NB4 (cell line): ENCODE results near the gene CTSD.

Experiments
- DNase-seq: peaks from one replicate; pipeline ENCODE4 v3.0.0; 2010; ENCODE audit warnings: low read depth
- H3K4me3 ChIP-seq: one replicate; pipeline ENCODE4 v1.5.1; 2011; ENCODE audit warnings: mild to moderate bottlenecking, low read depth, low read length, moderate library complexity
- MAX ChIP-seq: IDR thresholded peaks from 2 replicates; pipeline ENCODE4 v1.6.1; 2011; ENCODE audit warnings: low read depth, low read length
- MYC ChIP-seq: IDR thresholded peaks from 2 replicates; pipeline ENCODE4 v1.6.1; 2011; ENCODE audit warnings: low read depth, low read length
- POLR2A ChIP-seq: IDR thresholded peaks from 2 replicates; pipeline ENCODE4 v1.6.1; 2011; ENCODE audit warnings: mild to moderate bottlenecking; ENCODE audit not compliant: insufficient read length; ENCODE audit errors: extremely low read depth
- TF ChIP-seq, protein P1 (sequence below): IDR thresholded peaks from one replicate; pipeline ENCODE4 v1.5.1; 2012; ENCODE audit warnings: low read depth, low read length

The CTSD gene

DNA sequence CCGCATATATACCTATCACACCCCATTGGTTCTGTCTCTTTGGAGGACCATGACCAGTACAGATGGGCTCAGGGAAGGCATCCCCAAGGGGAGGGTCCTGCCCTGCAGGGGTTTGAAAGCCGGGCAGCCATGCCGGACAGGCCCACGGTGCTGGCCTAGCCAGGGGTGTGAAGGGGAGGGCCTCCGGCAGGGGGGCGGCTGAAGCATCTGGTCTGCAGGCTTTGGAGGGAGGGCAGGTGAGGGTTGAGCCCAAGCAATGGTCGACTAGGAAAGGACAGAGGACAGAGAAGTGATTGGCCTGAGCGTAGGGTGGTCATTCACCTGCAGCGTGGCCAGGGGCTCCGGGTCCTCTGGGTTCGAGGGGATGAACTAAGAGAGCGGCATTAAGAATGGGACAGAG, 11.2 kb upstream of the CTSD start:
- no peak for TF ChIP-seq MAX
- TF ChIP-seq MYC = no peak
- TF ChIP-seq POLR2A = no peak
- TF ChIP-seq, protein P1, sequence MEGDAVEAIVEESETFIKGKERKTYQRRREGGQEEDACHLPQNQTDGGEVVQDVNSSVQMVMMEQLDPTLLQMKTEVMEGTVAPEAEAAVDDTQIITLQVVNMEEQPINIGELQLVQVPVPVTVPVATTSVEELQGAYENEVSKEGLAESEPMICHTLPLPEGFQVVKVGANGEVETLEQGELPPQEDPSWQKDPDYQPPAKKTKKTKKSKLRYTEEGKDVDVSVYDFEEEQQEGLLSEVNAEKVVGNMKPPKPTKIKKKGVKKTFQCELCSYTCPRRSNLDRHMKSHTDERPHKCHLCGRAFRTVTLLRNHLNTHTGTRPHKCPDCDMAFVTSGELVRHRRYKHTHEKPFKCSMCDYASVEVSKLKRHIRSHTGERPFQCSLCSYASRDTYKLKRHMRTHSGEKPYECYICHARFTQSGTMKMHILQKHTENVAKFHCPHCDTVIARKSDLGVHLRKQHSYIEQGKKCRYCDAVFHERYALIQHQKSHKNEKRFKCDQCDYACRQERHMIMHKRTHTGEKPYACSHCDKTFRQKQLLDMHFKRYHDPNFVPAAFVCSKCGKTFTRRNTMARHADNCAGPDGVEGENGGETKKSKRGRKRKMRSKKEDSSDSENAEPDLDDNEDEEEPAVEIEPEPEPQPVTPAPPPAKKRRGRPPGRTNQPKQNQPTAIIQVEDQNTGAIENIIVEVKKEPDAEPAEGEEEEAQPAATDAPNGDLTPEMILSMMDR = no peak
- no peak overlapping the region for H3K4me3 ChIP-seq
- no peak for DNase-seq

- no peak overlapping the region for H3K4me3 ChIP-seq
- TF ChIP-seq MAX (no peak), MYC (no peak), POLR2A (no peak)
- TF ChIP-seq, protein P1 = no peak
- DNase-seq = no peak
These were observed 10.3 kb upstream of the CTSD start for GRCh38 chr11:1773994-1774550.

DNA sequence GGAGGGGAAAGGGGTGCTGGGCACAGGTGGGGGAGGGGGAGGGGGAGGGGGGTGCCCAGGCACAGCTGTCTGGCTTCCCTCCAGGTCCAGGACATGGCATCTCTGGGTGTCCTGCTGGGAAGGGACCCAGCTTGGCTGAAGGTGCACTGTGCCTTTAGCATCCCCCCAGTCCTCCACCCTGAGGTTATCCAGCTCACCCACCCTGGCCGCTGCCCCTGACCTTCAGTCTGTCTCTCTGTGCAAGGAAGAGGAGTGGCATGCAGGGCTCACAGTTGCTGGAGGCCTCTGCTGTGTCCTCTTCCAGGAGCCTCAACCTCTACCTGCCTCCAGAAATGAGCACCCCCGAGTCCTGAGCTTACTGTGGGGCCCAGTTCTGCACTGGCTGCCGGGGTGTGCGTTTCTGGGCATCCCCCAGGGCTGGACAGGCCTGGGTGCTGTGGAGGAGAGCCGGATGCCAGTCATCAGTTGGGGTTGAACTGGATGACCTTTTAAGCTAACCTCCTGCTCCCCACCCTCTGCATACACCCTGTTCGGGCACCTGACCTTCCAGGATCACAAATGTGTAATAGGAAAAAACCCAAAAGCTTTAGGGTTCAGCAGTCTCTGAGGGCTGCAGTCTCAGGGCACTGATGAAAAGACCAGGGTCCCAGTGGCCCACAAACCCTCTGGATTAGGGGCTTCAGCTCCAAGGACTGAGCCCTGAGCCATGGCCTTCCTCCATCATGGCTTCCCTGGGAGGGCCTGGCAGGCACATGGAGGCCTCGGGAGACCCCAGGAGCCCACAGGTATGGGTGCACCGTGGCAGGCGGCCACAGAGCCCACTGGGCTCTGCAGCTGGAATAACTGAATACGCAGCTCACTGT, 9.6 kb upstream of the CTSD start:
- TF ChIP-seq MYC (no peak), MAX (no peak), POLR2A (no peak)
- TF ChIP-seq, protein P1 = no peak
- DNase-seq = no peak
- no peak overlapping the region for H3K4me3 ChIP-seq

DNA sequence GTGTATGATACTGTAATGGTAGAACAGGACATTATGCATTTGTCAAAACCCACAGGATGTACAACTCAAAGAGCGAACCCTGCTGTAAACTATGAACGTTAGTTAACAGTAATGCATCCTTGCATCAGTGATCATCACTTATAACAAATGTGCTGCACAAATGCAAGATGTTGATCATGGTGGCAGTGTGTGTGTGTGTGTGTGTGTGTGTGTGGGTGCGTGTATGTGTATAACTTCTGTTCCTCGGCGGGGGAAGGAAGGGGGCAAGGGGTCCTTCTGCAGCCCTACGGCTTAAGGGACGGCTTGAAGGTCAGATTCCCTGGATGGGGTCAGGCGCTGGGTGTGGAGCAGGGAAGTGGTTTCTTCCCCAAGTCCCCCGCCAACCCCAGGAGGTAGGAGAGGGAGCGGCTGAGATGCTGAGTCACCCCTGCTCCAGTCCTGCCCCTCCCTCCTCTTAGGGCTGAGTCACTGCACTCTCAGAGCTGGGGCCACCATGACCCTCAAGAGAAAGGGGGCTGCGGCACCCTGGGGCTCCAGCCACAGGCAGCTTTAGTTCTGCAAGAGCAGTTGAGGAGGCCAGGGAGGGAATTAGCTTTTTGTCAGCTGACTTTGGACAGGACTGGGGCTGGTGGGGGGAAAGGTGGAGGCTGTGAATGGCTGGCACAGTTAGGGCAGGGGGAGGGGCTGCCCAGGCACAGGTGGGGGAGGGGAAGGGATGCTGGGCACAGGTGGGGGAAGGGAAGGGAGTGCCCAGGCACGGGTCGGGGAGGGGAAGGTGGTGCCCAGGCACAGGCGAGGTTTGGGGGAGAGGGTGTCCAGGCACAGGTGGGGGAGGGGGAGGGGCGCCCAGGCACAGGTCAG, 8.8 kb upstream of the CTSD start:
- peak overlapping the region; percentile 14 for H3K4me3 ChIP-seq
- TF ChIP-seq POLR2A (no peak), MAX (peak; percentile 7; the same call in 1 of the 2 replicates)
- peak; percentile 98 for DNase-seq

DNA sequence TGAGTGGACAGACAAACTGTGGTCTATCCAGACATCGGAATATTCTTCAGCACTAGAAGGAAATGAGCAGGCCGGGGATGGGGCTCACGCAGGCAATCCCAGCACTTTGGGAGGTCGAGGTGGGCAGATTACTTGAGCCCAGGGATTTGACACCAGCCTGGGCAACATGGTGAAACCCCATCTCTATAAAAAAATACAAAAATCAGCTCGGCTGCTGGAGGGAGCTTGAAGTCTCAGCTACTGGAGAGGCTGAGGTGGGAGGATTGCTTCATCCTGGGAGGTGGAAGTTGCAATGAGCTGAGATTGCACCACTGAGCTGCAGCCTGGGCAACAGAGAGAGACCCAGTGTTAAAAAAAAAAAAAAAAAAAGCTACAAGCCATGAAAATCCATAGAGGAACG, 8.0 kb upstream of the CTSD start:
- peak; percentile 89 for DNase-seq
- peak overlapping the region; percentile 22 for H3K4me3 ChIP-seq
- no peak for TF ChIP-seq MAX
- TF ChIP-seq, protein P1 = no peak
- no peak for TF ChIP-seq MYC
- no peak for TF ChIP-seq POLR2A
